Measurements from ENCODE around the gene IKZF5.
A peak's percentile ranks its signal among the peaks of the same experiment; 100 is the strongest.

The IKZF5 gene

GRCh38 chr10:122974543-122975064, 34.0 kb downstream of the IKZF5 start:
- no peak for DNase-seq

- DNase-seq: no peak
These were observed 34.6 kb downstream of the IKZF5 start for GRCh38 chr10:122974023-122974422.

- no peak for DNase-seq
These were observed 39.9 kb downstream of the IKZF5 start for GRCh38 chr10:122968698-122969097.

GRCh38 chr10:122966879-122967278, 41.7 kb downstream of the IKZF5 start:
- no peak for DNase-seq

- no peak for DNase-seq
These were observed 46.2 kb downstream of the IKZF5 start for GRCh38 chr10:122962405-122962804.

- no peak for DNase-seq
These were observed 51.1 kb downstream of the IKZF5 start for GRCh38 chr10:122957474-122957873.

GRCh38 chr10:122955892-122956291, 52.7 kb downstream of the IKZF5 start:
- DNase-seq: no peak

GRCh38 chr10:122954731-122955050, 53.9 kb downstream of the IKZF5 start:
- DNase-seq: no peak

- DNase-seq: peak; percentile 96 to 98
These were observed 54.5 kb downstream of the IKZF5 start, which contains the start of gene C10orf88 for GRCh38 chr10:122953902-122954730. Gene C10orf88 (minus strand): TSS chr10:122954227. CDS start chr10:122954178, 49 bp downstream.

- no peak for DNase-seq
These were observed 59.3 kb downstream of the IKZF5 start for GRCh38 chr10:122949296-122949695.
